Measurements from ENCODE around the gene ZG16.
A peak's percentile ranks its signal among the peaks of the same experiment; 100 is the strongest.
"Not testable (repeated sequence)": the region's sequence is repeated elsewhere in the genome, so short reads cannot be mapped to it uniquely, and the experiment has no call there.

Gene ZG16

GRCh38 chr16:29753516-29753915 is 24.5 kb upstream of the ZG16 start:
- no peak for DNase-seq

- no peak for DNase-seq
Measured at GRCh38 chr16:29756654-29757053, 21.4 kb upstream of the ZG16 start.

GRCh38 chr16:29757086-29757485 is 21.0 kb upstream of the ZG16 start:
- not testable (repeated sequence) for DNase-seq

GRCh38 chr16:29757950-29758466 is 20.0 kb upstream of the ZG16 start:
- no peak for DNase-seq

GRCh38 chr16:29760567-29761279 is 17.3 kb upstream of the ZG16 start:
- no peak for DNase-seq

GRCh38 chr16:29761280-29761651 is 16.8 kb upstream of the ZG16 start:
- DNase-seq = not testable (repeated sequence)

GRCh38 chr16:29761882-29762281 is 16.2 kb upstream of the ZG16 start:
- DNase-seq = no peak

GRCh38 chr16:29763326-29763725 is 14.7 kb upstream of the ZG16 start:
- DNase-seq = no peak

- no peak for DNase-seq
Measured at GRCh38 chr16:29765167-29766032, 12.7 kb upstream of the ZG16 start.

- no peak for DNase-seq
Measured at GRCh38 chr16:29766571-29766970, 11.5 kb upstream of the ZG16 start.

GRCh38 chr16:29767062-29767461 is 11.0 kb upstream of the ZG16 start:
- DNase-seq = no peak

GRCh38 chr16:29769507-29769906 is 8.5 kb upstream of the ZG16 start:
- no peak for DNase-seq

GRCh38 chr16:29770250-29770929 is 7.7 kb upstream of the ZG16 start:
- DNase-seq = no peak

- not testable (repeated sequence) for DNase-seq
Measured at GRCh38 chr16:29772330-29772729, 5.7 kb upstream of the ZG16 start.

- no peak for DNase-seq
Measured at GRCh38 chr16:29774730-29775129, 3.3 kb upstream of the ZG16 start.

- no peak for DNase-seq
Measured at GRCh38 chr16:29775742-29776408, 2.2 kb upstream of the ZG16 start.

GRCh38 chr16:29779474-29779873 is 1.4 kb downstream of the ZG16 start:
- DNase-seq = no peak

GRCh38 chr16:29783094-29783953 is 5.3 kb downstream of the ZG16 start:
- DNase-seq = not testable (repeated sequence)

- DNase-seq = peak in 1 of 5 experiments; percentile 65
Measured at GRCh38 chr16:29784157-29784556, 6.1 kb downstream of the ZG16 start.

GRCh38 chr16:29784901-29785500 is 6.9 kb downstream of the ZG16 start:
- DNase-seq = peak; percentile 40 to 80 (median 64)

GRCh38 chr16:29787155-29787554 is 9.1 kb downstream of the ZG16 start:
- not testable (repeated sequence) for DNase-seq
